PFSK-1 (cell line): ENCODE results near the gene RPL10.

Experiments
- FOXP2 ChIP-seq: optimal IDR thresholded peaks from 2 replicates; pipeline ENCODE3; 2011; ENCODE audit warnings: borderline replicate concordance, control low read depth, inconsistent platforms; ENCODE audit not compliant: insufficient read depth; ENCODE audit errors: extremely low read length, extremely low read depth
- POLR2AphosphoS5 ChIP-seq: IDR thresholded peaks from 2 replicates; pipeline ENCODE4 v1.6.1; 2012; ENCODE audit warnings: low read depth, mild to moderate bottlenecking, control low read depth, low read length, moderate library complexity
- REST ChIP-seq, 2 experiments: IDR thresholded peaks; 2 replicates each; pipeline versions ENCODE4 v1.6.1 to v1.8.0; 2011 to 2012; ENCODE audit warnings: low read depth in 2 of 2, low read length in 2 of 2, control low read depth in 1 of 2, inconsistent platforms in 1 of 2, mild to moderate bottlenecking in 1 of 2, moderate library complexity in 1 of 2; ENCODE audit not compliant: insufficient read depth in 1 of 2
- SIN3A ChIP-seq: IDR thresholded peaks from 2 replicates; pipeline ENCODE4 v1.6.1; 2012; ENCODE audit warnings: mild to moderate bottlenecking, low read length, moderate library complexity, borderline replicate concordance; ENCODE audit not compliant: insufficient read depth
- TAF1 ChIP-seq: IDR thresholded peaks from 2 replicates; pipeline ENCODE4 v1.6.1; 2012; ENCODE audit warnings: low read length, control low read depth, borderline replicate concordance; ENCODE audit not compliant: insufficient read depth

RPL10 gene

DNA sequence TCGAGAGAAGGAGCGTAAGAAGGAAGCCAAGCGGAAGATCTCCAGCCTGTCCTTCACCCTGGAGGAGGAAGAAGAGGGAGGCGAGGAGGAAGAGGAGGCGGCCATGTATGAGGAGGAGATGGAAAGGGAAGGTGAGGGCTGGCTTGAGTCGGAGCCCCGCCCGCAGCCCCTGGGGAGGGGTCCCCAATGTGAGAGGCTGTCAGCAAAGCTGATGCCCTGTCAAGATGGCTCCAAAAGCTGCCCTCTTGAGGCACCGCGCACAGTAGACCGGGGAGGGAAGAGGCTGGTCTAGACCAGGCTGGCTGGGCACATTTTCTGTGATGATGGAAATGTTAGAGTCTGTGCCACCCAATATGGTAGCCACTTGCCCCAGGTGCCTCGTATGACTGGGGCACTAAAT is 48.3 kb downstream of the RPL10 start:
- TF ChIP-seq TAF1 (no peak), REST (IDR thresholded peaks at IDR 0.05; ENCODE audit: insufficient read depth in 1 of 2, low read depth in 2 of 2, low read length in 2 of 2) (no peak), POLR2AphosphoS5 (no peak), FOXP2 (no peak), SIN3A (no peak)

GRCh38 chrX:154448484-154448883 is 50.3 kb downstream of the RPL10 start:
- TF ChIP-seq SIN3A (no peak), REST (IDR thresholded peaks at IDR 0.05; ENCODE audit: insufficient read depth in 1 of 2, low read depth in 2 of 2, low read length in 2 of 2) (no peak)

DNA sequence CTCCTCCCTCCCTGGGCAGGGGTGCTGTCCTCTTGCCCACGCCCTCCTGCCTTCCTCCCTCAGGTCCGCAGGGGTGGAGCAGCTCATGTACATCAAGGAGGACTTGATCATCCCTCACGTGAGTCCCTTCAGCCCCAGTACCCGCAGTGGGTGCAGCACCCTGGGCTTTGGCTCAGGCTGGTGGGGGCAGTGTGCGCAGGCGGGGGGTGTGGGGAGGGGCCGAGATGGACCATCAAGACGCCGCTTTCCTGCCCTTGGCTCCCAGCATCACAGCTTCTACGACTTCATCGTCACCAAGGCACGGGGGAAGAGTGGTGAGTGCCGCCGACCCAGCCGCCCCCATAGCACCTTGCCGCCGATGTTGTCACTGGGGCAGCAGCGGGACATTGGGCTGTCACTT is 51.4 kb downstream of the RPL10 start:
- TF ChIP-seq REST (IDR thresholded peaks at IDR 0.05; ENCODE audit: insufficient read depth in 1 of 2, low read depth in 2 of 2, low read length in 2 of 2): no peak

- no peak for TF ChIP-seq TAF1
- TF ChIP-seq SIN3A: no peak
- TF ChIP-seq REST (IDR thresholded peaks at IDR 0.05; ENCODE audit: insufficient read depth in 1 of 2, low read depth in 2 of 2, low read length in 2 of 2): no peak
- TF ChIP-seq POLR2AphosphoS5: no peak
- no peak for TF ChIP-seq FOXP2
These were observed 52.1 kb downstream of the RPL10 start for GRCh38 chrX:154450312-154450711.
